Endothelial cell of umbilical vein (primary cell): ENCODE results near the gene UBD. TPM values are rescaled to one million over a fixed set of nuclear protein-coding genes. Genes with fewer than 3 reads are reported as not detected.

ENCODE experiments used
- BruUV-seq: library from RNA; stranded (reverse); fragments of 400-500 nt; replicated peaks from 2 replicates; lab custom pipeline; 2021; lab: Mats Ljungman, UMichigan
- CTCF ChIA-PET: fragments of 300-600, 350-600 bp; sonication (Branson Sonifier 250); formaldehyde crosslinking; loops from one replicate; lab custom pipeline; 2021; ENCODE audit warnings: antibody characterized with exemption, inconsistent platforms; lab: Charles Lee
- POLR2A ChIA-PET: fragments of 300-600, 350-600 bp; sonication (Branson Sonifier 250); formaldehyde crosslinking; loops from one replicate; lab custom pipeline; 2021; ENCODE audit warnings: antibody characterized with exemption, inconsistent platforms; lab: Charles Lee
- DNase-seq: peaks from one replicate; pipeline ENCODE4 v3.0.0-alpha.2; 2011; ENCODE audit warnings: low read depth, low spot score
- FAIRE-seq: peaks from 2 replicates; lab custom pipeline; 2011; peaks lifted over from hg19 to GRCh38; lab: Jason Lieb, UNC
- H2AFZ ChIP-seq: 2 replicates; pipeline ENCODE4 v1.6.0; 2012; ENCODE audit warnings: low read depth, low read length, control low read depth, inconsistent platforms
- H3K27ac ChIP-seq: 2 replicates; pipeline ENCODE4 v1.5.1; 2011; ENCODE audit warnings: low read depth, mild to moderate bottlenecking, control low read depth, low read length, moderate library complexity; ENCODE audit not compliant: insufficient read depth
- H3K27me3 ChIP-seq, 2 experiments: 2 replicates each; pipeline versions ENCODE4 v1.6.0 to v1.6.1; 2011; ENCODE audit warnings: low read length in 2 of 2, mixed read lengths in 1 of 2; ENCODE audit not compliant: control insufficient read depth in 2 of 2, insufficient read depth in 2 of 2
- H3K36me3 ChIP-seq, 2 experiments: 2 replicates in 1 of 2; 3 replicates in 1 of 2; pipeline ENCODE4 v1.5.1; 2011; ENCODE audit warnings: low read length in 2 of 2, mild to moderate bottlenecking in 1 of 2, moderate library complexity in 1 of 2; ENCODE audit not compliant: control insufficient read depth in 2 of 2, insufficient read depth in 2 of 2; ENCODE audit errors: extremely low read depth in 1 of 2
- H3K4me1 ChIP-seq: 3 replicates; pipeline ENCODE4 v1.5.1; 2011; ENCODE audit warnings: mild to moderate bottlenecking, low read length; ENCODE audit not compliant: control insufficient read depth, insufficient read depth; ENCODE audit errors: extremely low read depth
- H3K4me2 ChIP-seq: 2 replicates; pipeline ENCODE4 v1.6.1; 2011; ENCODE audit warnings: low read length, control low read depth, mixed read lengths; ENCODE audit not compliant: insufficient read depth
- H3K4me3 ChIP-seq, 3 experiments: fragments of 200-600 bp in 1 of 3; sonication (generic), shearing (Covaris generic) in 1 of 3; replicated peaks in 1 of 3; 2 replicates each; pipeline ENCODE4 v1.5.1; 2011 to 2016; ENCODE audit warnings: control low read depth in 3 of 3, low read length in 3 of 3, mild to moderate bottlenecking in 2 of 3, inconsistent platforms in 1 of 3, low read depth in 1 of 3, moderate library complexity in 1 of 3; ENCODE audit not compliant: insufficient read depth in 1 of 3
- H3K79me2 ChIP-seq: 2 replicates; pipeline ENCODE4 v1.6.0; 2012; ENCODE audit warnings: low read length, inconsistent platforms; ENCODE audit not compliant: control insufficient read depth, insufficient read depth
- H3K9ac ChIP-seq: replicated peaks from 2 replicates; pipeline ENCODE3; 2011; ENCODE audit warnings: low read length, control low read depth; ENCODE audit not compliant: insufficient read depth; ENCODE audit errors: extremely low read depth
- H3K9me1 ChIP-seq: replicated peaks from 3 replicates; pipeline ENCODE4 v1.6.0; 2011; ENCODE audit warnings: mild to moderate bottlenecking, low read length; ENCODE audit not compliant: control insufficient read depth, insufficient read depth; ENCODE audit errors: extremely low read depth
- H3K9me3 ChIP-seq: replicated peaks from 2 replicates; pipeline ENCODE4 v1.5.1; 2012; ENCODE audit warnings: low read length, inconsistent platforms; ENCODE audit not compliant: control insufficient read depth, insufficient read depth
- H4K20me1 ChIP-seq: replicated peaks from 2 replicates; pipeline ENCODE3; 2011; ENCODE audit warnings: mild to moderate bottlenecking, low read length; ENCODE audit not compliant: control insufficient read depth, insufficient read depth; ENCODE audit errors: extremely low read depth
- EZH2 ChIP-seq: IDR thresholded peaks from 2 replicates; pipeline ENCODE4 v1.6.1; 2012; ENCODE audit warnings: borderline replicate concordance, low read depth, mild to moderate bottlenecking, moderate library complexity, low read length, inconsistent platforms; ENCODE audit not compliant: severe bottlenecking
- JUN ChIP-seq: IDR thresholded peaks from 2 replicates; pipeline ENCODE4 v1.6.1; 2011; ENCODE audit warnings: borderline replicate concordance, low read depth; ENCODE audit not compliant: insufficient read length, insufficient read depth
- MYC ChIP-seq: IDR thresholded peaks from one replicate; pipeline ENCODE4 v1.6.1; 2011; ENCODE audit warnings: mild to moderate bottlenecking, low read depth, low read length
- POLR2AphosphoS5 ChIP-seq: IDR thresholded peaks from 2 replicates; pipeline ENCODE4 v1.6.1; 2012; ENCODE audit warnings: low read depth, mild to moderate bottlenecking, control low read depth, low read length, moderate library complexity; ENCODE audit not compliant: insufficient read depth
- dilution Hi-C: fragments of 300-500 bp; cut with MboI; formaldehyde crosslinking; loops from one replicate; pipeline ENCODE4 v1.15.0; 2019; ENCODE audit warnings: low sequenced_read_pairs; ENCODE audit not compliant: extremely low pct_ligation_motif_present
- intact Hi-C: fragments of 100-400 bp; cut with micrococcal nuclease; formaldehyde crosslinking; loops from one replicate; pipeline ENCODE4 v1.10.0; 2022
- polyA plus RNA-seq, 4 experiments: library from polyadenylated mRNA; depleted of rRNA in 3 of 4; stranded (reverse) in 3 of 4; unstranded in 1 of 4; fragments of >200 nt; gene quantifications; 2 replicates each; pipeline versions ENCODE4 v1.2.1 to v1.2.3, GENCODE V29; 2011 to 2012; ENCODE audit warnings: missing spikeins in 1 of 4
- total RNA-seq: library from RNA; stranded (reverse); gene quantifications from 2 replicates; pipeline ENCODE4 v1.2.3, GENCODE V29; 2021
- TF ChIP-seq, protein P1 (sequence below): IDR thresholded peaks from 2 replicates; pipeline ENCODE4 v1.6.1; 2011; ENCODE audit not compliant: insufficient read depth, insufficient read length

The UBD gene
- total and polyA plus RNA-seq, 2 donors (not counting 3 experiments of a cell fraction or from before 2014, with no cell fraction given), result 0.10 to 0.31 TPM

DNA sequence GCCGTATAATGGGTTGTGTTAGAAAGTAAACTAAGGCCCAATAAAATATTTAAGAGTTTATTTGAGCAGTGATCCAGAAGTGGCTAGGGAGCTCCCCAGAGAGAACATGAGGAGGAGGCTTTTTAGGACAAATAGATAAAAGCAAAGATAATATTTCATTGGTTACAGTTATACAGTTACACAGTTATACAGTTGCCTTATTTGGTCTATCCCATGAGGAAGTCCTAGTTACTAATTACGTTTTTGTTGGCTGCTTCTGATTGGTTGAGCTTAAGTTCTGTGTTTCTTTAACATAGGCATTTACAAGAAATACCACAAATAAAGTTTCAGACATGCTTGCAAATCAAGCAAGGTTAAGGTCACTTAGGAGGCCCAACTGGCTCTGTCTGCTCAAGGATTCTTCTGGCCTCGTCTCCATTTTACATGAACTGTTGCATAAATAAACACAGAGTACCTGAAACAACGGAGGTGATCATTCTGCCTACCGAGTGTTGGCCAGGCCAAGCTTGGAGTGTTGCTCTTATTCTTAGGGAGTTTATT lies 7.0 kb downstream of the UBD start:
- POLR2A ChIA-PET, result no interaction called here
- no peak overlapping the region for H2AFZ ChIP-seq
- intact Hi-C loops, result no loop called here
- BruUV-seq, result no TSS peak
- TF ChIP-seq, protein P1, sequence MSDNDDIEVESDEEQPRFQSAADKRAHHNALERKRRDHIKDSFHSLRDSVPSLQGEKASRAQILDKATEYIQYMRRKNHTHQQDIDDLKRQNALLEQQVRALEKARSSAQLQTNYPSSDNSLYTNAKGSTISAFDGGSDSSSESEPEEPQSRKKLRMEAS, result no peak
- TF ChIP-seq POLR2AphosphoS5 (no peak), MYC (no peak)
- DNase-seq (peak; percentile 77), FAIRE-seq (no peak)
- no peaks in the 10 kb centered on the region for H3K36me3 ChIP-seq
- H3K79me2 ChIP-seq, result no peaks in the 10 kb centered on the region
- H3K27ac ChIP-seq, result no peak overlapping the region
- dilution Hi-C loops, result no loop called here
- CTCF ChIA-PET, result interaction anchor here (0.6 kb wide), 1 partner anchor 75 kb away, joined by 3 read pairs; no protein-coding TSS in a partner anchor
- H3K4me2 ChIP-seq, result no peak overlapping the region
- H3K4me3 ChIP-seq, result no peak overlapping the region
- no peaks in the 10 kb centered on the region for H3K9me3 ChIP-seq
- H4K20me1 ChIP-seq, result no peaks in the 10 kb centered on the region
- H3K4me1 ChIP-seq, result no peaks in the 10 kb centered on the region
- H3K9me1 ChIP-seq, result no peaks in the 10 kb centered on the region
- peaks cover 26 to 36% of the 10 kb centered on the region in 2 experiments for H3K27me3 ChIP-seq
- no peak overlapping the region for H3K9ac ChIP-seq

DNA sequence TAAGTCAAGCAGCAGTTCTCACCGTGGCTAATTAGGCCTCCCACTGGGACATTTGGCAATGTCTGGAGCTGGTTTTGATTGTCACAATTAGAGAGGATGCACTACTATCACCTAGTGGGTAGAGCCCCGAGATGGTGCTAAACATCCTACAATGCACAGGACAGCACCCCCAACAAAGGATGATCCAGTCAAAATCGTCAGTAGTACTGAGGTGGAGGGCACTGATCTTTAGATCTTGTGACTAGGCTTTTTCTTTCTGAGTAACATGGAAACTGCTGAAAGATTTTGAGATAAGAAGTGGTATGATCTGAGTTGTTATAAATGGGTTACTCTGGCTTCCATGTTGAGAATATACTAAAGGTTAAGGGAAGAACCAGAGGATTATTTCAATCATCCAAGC lies 12.0 kb downstream of the UBD start:
- ChIA-PET CTCF (no interaction called here), POLR2A (no interaction called here)
- H3K9me1 ChIP-seq, result no peaks in the 10 kb centered on the region
- H3K79me2 ChIP-seq, result no peaks in the 10 kb centered on the region
- dilution Hi-C loops, result no loop called here
- no peak overlapping the region for H3K27ac ChIP-seq
- intact Hi-C loops, result no loop called here
- H3K27me3 ChIP-seq, result peaks cover 0 to 5% of the 10 kb centered on the region in 2 experiments
- no peak for TF ChIP-seq MYC
- no peak for TF ChIP-seq EZH2
- TF ChIP-seq JUN, result no peak
- no peak overlapping the region for H3K4me3 ChIP-seq
- no peak overlapping the region for H3K9ac ChIP-seq
- no peak for DNase-seq
- BruUV-seq, result no TSS peak
- no peaks in the 10 kb centered on the region for H3K36me3 ChIP-seq
- no peak overlapping the region for H2AFZ ChIP-seq
- no peak overlapping the region for H3K4me2 ChIP-seq
- no peaks in the 10 kb centered on the region for H3K9me3 ChIP-seq
- no peak for FAIRE-seq
- H3K4me1 ChIP-seq, result no peaks in the 10 kb centered on the region
- H4K20me1 ChIP-seq, result no peaks in the 10 kb centered on the region
